ENCODE data around the gene CBX4. TPM values are rescaled to one million over a fixed set of nuclear protein-coding genes. Genes with fewer than 3 reads are reported as not detected.

CBX4 gene
- total RNA-seq, 1 donor from 2014 or later = 20.6 TPM

DNA sequence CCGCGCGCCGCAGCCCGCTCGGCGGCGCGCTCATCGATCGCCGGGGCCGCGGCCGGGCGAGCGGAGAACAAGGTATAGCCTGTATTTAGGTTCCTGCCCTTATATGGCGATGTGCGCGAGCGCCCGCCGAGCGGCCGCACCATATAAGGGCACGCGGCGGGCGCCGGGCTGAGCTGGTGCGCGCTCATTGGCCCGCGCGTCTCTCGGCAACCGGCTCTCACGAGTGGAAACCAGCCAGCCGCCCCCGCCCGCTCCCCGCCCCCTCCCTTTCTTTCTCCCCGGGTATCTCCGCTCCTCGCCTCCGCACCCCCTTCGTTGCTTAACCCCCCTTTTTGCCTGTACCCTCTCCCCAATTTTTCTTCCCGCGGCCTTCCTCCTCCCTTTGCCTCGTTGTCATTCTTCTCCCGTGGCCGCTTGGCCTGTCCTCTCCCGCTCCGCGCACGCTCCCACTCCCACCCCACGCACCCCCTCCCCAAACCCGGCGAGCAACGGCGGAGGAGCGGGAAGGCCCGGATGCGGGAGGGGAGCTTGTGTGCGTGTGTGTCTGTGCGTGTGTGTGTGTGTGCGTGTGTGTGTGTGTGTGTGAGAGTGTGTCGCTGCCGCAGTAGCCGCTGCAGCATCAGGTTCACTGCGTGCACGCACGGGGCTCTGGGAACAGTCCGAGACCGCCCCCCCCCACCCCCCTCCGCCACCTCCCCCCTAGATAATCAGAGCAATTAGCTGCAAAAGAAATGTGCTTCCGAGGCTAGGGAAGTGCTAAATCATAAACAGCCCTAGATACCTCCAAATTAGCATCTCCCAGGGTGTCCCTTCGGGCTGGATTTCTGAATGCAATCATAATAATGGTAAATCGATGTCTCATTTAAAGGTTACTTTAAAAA lies 28.9 kb downstream of the CBX4 start:
- H3K4me1 ChIP-seq = peaks cover 41% of the 10 kb centered on the region
- TF ChIP-seq, protein P1, sequence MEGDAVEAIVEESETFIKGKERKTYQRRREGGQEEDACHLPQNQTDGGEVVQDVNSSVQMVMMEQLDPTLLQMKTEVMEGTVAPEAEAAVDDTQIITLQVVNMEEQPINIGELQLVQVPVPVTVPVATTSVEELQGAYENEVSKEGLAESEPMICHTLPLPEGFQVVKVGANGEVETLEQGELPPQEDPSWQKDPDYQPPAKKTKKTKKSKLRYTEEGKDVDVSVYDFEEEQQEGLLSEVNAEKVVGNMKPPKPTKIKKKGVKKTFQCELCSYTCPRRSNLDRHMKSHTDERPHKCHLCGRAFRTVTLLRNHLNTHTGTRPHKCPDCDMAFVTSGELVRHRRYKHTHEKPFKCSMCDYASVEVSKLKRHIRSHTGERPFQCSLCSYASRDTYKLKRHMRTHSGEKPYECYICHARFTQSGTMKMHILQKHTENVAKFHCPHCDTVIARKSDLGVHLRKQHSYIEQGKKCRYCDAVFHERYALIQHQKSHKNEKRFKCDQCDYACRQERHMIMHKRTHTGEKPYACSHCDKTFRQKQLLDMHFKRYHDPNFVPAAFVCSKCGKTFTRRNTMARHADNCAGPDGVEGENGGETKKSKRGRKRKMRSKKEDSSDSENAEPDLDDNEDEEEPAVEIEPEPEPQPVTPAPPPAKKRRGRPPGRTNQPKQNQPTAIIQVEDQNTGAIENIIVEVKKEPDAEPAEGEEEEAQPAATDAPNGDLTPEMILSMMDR (IDR thresholded peaks at IDR 0.05) = no peak
- H3K4me3 ChIP-seq = no peak overlapping the region
- ATAC-seq (peak; percentile 68 to 71), DNase-seq (peak; percentile 79)
- no peak overlapping the region for H3K27ac ChIP-seq
- intact Hi-C loops (cut with DNase I) = no loop called here
- H3K36me3 ChIP-seq = no peaks in the 10 kb centered on the region
- peaks cover 93% of the 10 kb centered on the region for H3K27me3 ChIP-seq (ENCODE audit: low read depth)
- H3K9me3 ChIP-seq = no peaks in the 10 kb centered on the region

DNA sequence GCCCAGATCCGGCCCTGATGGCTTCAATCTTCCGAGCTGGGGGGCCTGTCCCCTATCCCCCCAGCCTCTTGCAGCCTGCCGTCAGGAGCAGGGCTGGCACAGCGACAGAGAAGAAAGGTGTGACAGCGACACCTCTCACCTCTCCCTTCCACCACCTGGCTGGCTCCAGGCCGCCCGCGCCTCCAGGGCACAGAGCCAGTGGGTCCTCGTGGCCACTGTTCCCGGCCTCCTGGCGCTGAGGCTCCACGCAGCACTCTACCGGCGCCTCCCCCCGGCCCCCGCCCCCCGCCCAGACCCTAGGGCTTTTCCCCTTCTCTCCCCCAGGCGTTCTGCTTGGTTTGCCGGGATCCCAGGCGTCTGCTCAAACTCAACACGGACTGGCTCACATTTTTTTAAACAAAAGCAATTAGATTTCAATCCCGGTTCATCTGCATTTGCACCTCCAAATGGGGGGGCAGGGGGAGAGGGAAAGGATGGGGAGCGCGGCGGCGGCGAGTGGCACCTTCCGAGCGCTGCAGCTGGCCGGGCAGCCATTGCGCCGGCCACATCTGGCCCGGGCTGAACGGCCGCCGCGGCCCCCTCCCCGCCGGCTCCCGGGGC lies 29.6 kb downstream of the CBX4 start:
- H3K4me3 ChIP-seq = no peak overlapping the region
- no peaks in the 10 kb centered on the region for H3K36me3 ChIP-seq
- ATAC-seq (no peak), DNase-seq (no peak)
- intact Hi-C loops (cut with DNase I) = no loop called here
- peaks cover 33% of the 10 kb centered on the region for H3K4me1 ChIP-seq
- TF ChIP-seq, protein P1 (IDR thresholded peaks at IDR 0.05) = no peak
- no peaks in the 10 kb centered on the region for H3K9me3 ChIP-seq
- H3K27me3 ChIP-seq (ENCODE audit: low read depth) = peaks cover 93% of the 10 kb centered on the region
- H3K27ac ChIP-seq = no peak overlapping the region

DNA sequence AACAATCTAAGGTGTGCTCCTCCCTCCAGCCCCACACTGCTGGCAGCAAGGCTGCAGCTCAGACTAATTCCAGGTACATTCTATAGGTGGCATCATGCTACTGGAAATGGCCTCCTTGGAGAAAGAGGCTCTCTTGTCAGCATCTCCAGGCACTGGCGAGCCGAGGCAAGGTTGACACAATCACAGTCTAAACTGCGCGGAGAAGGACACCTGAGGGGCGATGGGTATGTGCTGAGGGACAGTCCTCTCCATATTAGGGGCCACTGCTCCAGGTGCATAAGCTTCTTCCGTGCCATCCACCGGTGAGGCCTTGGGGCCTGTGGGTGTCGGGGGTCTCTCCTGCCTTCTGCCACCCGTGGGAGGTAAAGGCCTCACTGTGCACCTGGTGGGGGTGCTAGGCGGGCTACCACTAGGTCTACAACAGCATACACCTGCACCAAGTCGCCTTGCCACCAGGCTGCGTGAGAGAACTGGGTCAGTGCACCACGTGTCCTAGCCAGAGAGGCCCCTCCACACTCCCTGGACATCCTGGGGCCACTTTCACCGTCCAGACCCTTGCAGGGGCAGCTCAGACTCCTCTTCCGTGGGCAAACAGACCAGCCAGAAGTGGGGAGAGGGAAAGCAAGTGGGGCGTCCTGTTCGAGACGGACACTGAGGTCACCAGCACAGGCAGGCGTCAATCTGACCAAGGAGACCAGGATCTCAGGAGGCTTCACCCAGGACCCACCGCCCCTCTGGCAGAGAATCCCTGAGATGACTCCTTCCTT lies 30.3 kb downstream of the CBX4 start:
- H3K9me3 ChIP-seq = no peaks in the 10 kb centered on the region
- peak; percentile 66 to 71 for ATAC-seq
- H3K4me3 ChIP-seq = no peak overlapping the region
- TF ChIP-seq, protein P1 (IDR thresholded peaks at IDR 0.05) = peak; percentile 46
- H3K27ac ChIP-seq = no peak overlapping the region
- H3K4me1 ChIP-seq = peaks cover 31% of the 10 kb centered on the region
- intact Hi-C loops (cut with DNase I) = no loop called here
- peaks cover 93% of the 10 kb centered on the region for H3K27me3 ChIP-seq (ENCODE audit: low read depth)
- DNase-seq = no peak
- H3K36me3 ChIP-seq = no peaks in the 10 kb centered on the region

DNA sequence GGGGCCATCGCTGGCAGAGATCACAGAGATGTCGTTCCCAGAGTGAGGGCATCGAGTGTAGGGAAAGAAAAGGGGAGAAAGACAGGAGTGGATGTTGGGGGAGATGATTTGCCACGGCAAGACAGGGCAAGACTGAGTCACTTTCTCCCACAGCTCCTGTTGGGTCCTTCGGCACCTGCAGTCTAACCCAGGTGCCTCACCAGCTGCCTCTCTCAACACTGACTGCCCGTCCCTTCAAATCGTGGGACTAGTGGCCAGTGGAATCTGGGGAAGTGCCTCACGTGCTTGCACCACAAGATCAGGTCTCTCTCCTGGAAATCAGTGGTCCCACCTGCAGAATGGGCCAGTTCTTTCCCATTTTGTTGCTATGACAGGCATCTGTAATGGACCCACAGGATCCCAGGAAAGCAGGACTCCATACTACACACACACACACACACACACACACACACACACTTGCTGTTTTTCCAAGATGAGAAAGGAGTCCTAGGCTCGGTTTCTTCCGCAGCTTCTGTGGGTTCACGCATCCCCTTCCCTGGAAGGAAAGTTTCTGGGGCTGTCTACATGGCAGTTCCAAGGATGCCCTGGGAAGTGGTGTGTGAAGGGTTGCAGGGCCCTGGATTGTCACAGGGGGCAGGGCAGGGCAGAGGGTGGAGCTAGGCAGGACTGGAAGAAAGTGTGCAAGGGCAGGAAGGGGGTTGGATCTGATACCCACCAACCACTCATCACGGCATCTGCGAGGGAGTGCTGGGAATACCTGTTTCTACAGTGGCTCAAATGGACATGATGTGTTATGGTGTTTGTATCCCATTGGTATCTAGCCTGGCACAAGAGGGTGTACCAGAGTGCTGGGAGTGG lies 32.1 kb downstream of the CBX4 start:
- Histone ChIP-seq H3K4me3 (no peak overlapping the region), H3K36me3 (no peaks in the 10 kb centered on the region), H3K27ac (no peak overlapping the region), H3K4me1 (peaks cover 27% of the 10 kb centered on the region), H3K27me3 (ENCODE audit: low read depth) (peaks cover 97% of the 10 kb centered on the region), H3K9me3 (no peaks in the 10 kb centered on the region)
- TF ChIP-seq, protein P1 (IDR thresholded peaks at IDR 0.05) = no peak
- intact Hi-C loops (cut with DNase I) = no loop called here
- ATAC-seq = no peak
- no peak for DNase-seq

DNA sequence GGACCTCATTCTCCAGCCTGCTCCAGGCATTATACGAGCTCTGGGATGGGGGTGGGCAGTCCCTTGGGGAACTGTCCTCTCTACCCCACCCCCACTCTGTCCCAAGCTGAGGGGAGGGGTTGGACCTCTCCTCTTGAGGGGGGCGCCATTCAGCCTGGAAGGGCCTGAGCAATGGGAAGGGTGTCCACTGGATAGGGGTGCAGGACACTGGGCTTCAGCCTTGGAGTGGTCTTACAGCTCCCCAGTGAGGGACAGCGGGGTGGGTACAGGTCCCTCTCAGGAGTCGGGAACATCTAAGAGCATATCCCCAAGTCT lies 32.8 kb downstream of the CBX4 start:
- peaks cover 97% of the 10 kb centered on the region for H3K27me3 ChIP-seq (ENCODE audit: low read depth)
- no peak for DNase-seq
- H3K9me3 ChIP-seq = no peaks in the 10 kb centered on the region
- TF ChIP-seq, protein P1 (IDR thresholded peaks at IDR 0.05) = no peak
- no peak overlapping the region for H3K27ac ChIP-seq
- no peak overlapping the region for H3K4me3 ChIP-seq
- ATAC-seq = no peak
- no peaks in the 10 kb centered on the region for H3K36me3 ChIP-seq
- intact Hi-C loops (cut with DNase I) = no loop called here
- H3K4me1 ChIP-seq = peaks cover 23% of the 10 kb centered on the region
